Measurements from ENCODE around the gene SLC12A7.
A peak's percentile ranks its signal among the peaks of the same experiment; 100 is the strongest.

SLC12A7 gene

GRCh38 chr5:1077026-1077425, 34.8 kb downstream of the SLC12A7 start:
- no peak for DNase-seq

GRCh38 chr5:1076406-1076805, 35.5 kb downstream of the SLC12A7 start:
- DNase-seq, result no peak

GRCh38 chr5:1075931-1076330, 35.9 kb downstream of the SLC12A7 start:
- no peak for DNase-seq

GRCh38 chr5:1075555-1075881, 36.3 kb downstream of the SLC12A7 start:
- DNase-seq, result no peak

- no peak for DNase-seq
These were observed 36.9 kb downstream of the SLC12A7 start for GRCh38 chr5:1074816-1075554.

- no peak for DNase-seq
These were observed 37.6 kb downstream of the SLC12A7 start for GRCh38 chr5:1074226-1074625.

- DNase-seq, result no peak
These were observed 38.4 kb downstream of the SLC12A7 start for GRCh38 chr5:1073239-1074102.

- no peak for DNase-seq
These were observed 42.2 kb downstream of the SLC12A7 start for GRCh38 chr5:1069720-1070088.

- DNase-seq, result no peak
These were observed 42.8 kb downstream of the SLC12A7 start for GRCh38 chr5:1068895-1069719.

- no peak for DNase-seq
These were observed 43.5 kb downstream of the SLC12A7 start for GRCh38 chr5:1068204-1068894.

- peak; percentile 88 for DNase-seq
These were observed 44.4 kb downstream of the SLC12A7 start for GRCh38 chr5:1067141-1068121.

- no peak for DNase-seq
These were observed 45.2 kb downstream of the SLC12A7 start for GRCh38 chr5:1066676-1067075.

GRCh38 chr5:1065891-1066650, 45.8 kb downstream of the SLC12A7 start:
- no peak for DNase-seq

GRCh38 chr5:1065143-1065750, 46.6 kb downstream of the SLC12A7 start:
- DNase-seq, result no peak

- no peak for DNase-seq
These were observed 47.3 kb downstream of the SLC12A7 start for GRCh38 chr5:1064383-1065142.

- no peak for DNase-seq
These were observed 48.0 kb downstream of the SLC12A7 start for GRCh38 chr5:1063661-1064382.

- DNase-seq, result no peak
These were observed 48.9 kb downstream of the SLC12A7 start for GRCh38 chr5:1062761-1063568.

- DNase-seq, result no peak
These were observed 49.9 kb downstream of the SLC12A7 start for GRCh38 chr5:1061916-1062315.
